MM.1S (cell line): ENCODE results near the gene UPK3B.
"Not testable (repeated sequence)": the region's sequence is repeated elsewhere in the genome, so short reads cannot be mapped to it uniquely, and the experiment has no call there.

Source experiments
- DNase-seq: peaks from one replicate; pipeline ENCODE4 v3.0.0-alpha.2; 2015
- H2AFZ ChIP-seq: fragments of 300-600 bp; sonication (generic); 2 replicates; pipeline ENCODE4 v1.6.0; 2016; ENCODE audit warnings: antibody characterized with exemption, low read length
- H3F3A ChIP-seq: fragments of 300-600 bp; sonication (generic); 2 replicates; pipeline ENCODE4 v1.6.1; 2016; ENCODE audit warnings: mild to moderate bottlenecking, antibody characterized with exemption, low read length, moderate library complexity, mixed read lengths; ENCODE audit not compliant: insufficient read depth
- H3K27ac ChIP-seq: fragments of 300-600 bp; sonication (generic); 2 replicates; pipeline ENCODE4 v1.5.1; 2016; ENCODE audit warnings: mild to moderate bottlenecking, low read length
- H3K27me3 ChIP-seq: fragments of 300-600 bp; sonication (generic); replicated peaks from 2 replicates; pipeline ENCODE4 v1.6.0; 2016; ENCODE audit warnings: low read length; ENCODE audit not compliant: insufficient read depth
- H3K36me3 ChIP-seq: fragments of 300-600 bp; sonication (generic); replicated peaks from 2 replicates; pipeline ENCODE4 v1.6.1; 2016; ENCODE audit warnings: mild to moderate bottlenecking, low read length, mixed read lengths; ENCODE audit not compliant: insufficient read depth
- H3K4me1 ChIP-seq: fragments of 300-600 bp; sonication (generic); 2 replicates; pipeline ENCODE4 v1.6.1; 2016; ENCODE audit warnings: low read length, mixed read lengths
- H3K4me2 ChIP-seq: fragments of 300-600 bp; sonication (generic); 2 replicates; pipeline ENCODE4 v1.6.0; 2016; ENCODE audit warnings: low read depth, low read length
- H3K4me3 ChIP-seq: fragments of 300-600 bp; sonication (generic); 2 replicates; pipeline ENCODE4 v1.5.1; 2016; ENCODE audit warnings: low read length, mixed read lengths
- H3K79me2 ChIP-seq: fragments of 300-600 bp; sonication (generic); 2 replicates; pipeline ENCODE4 v1.6.1; 2016; ENCODE audit warnings: mixed run types, low read length, mixed read lengths
- H3K9ac ChIP-seq: fragments of 300-600 bp; sonication (generic); 2 replicates; pipeline ENCODE4 v1.6.1; 2016; ENCODE audit warnings: low read length, mixed read lengths
- H3K9me2 ChIP-seq: fragments of 300-600 bp; sonication (generic); replicated peaks from 2 replicates; pipeline ENCODE4 v1.6.1; 2016; ENCODE audit warnings: mild to moderate bottlenecking, low read length, mixed read lengths; ENCODE audit not compliant: insufficient read depth
- H3K9me3 ChIP-seq: fragments of 300-600 bp; sonication (generic); replicated peaks from 2 replicates; pipeline ENCODE4 v1.6.1; 2016; ENCODE audit warnings: mild to moderate bottlenecking, low read length, mixed read lengths; ENCODE audit not compliant: insufficient read depth
- H4K20me1 ChIP-seq: fragments of 300-600 bp; sonication (generic); 2 replicates; pipeline ENCODE4 v1.6.1; 2016; ENCODE audit warnings: mild to moderate bottlenecking, low read length, moderate library complexity, mixed read lengths; ENCODE audit not compliant: insufficient read depth

Gene UPK3B

DNA sequence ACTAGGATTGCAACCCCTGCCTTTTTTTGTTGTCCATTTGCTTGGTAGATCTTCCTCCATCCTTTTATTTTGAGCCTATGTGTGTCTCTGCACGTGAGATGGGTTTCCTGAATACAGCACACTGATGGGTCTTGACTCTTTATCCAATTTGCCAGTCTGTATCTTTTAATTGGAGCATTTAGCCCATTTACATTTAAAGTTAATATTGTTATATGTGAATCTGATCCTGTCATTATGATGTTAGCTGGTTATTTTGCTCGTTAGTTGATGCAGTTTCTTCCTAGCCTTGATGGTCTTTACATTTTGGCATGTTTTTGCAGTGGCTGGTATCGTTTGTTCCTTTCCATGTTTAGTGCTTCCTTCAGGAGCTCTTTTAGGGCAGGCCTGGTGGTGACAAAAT lies 54.6 kb downstream of the UPK3B start:
- not testable (repeated sequence) for H3K4me3 ChIP-seq, H3K36me3 ChIP-seq, H3K9me3 ChIP-seq, H3K4me2 ChIP-seq, H4K20me1 ChIP-seq, H3K4me1 ChIP-seq, H3K9me2 ChIP-seq, H3K27ac ChIP-seq, H3K79me2 ChIP-seq, H2AFZ ChIP-seq, H3F3A ChIP-seq, H3K27me3 ChIP-seq, H3K9ac ChIP-seq, DNase-seq
